HG02840 (cell line): ENCODE results near the gene VPS11.
A peak's percentile ranks its signal among the peaks of the same experiment; 100 is the strongest.
"Not testable (repeated sequence)": the region's sequence is repeated elsewhere in the genome, so short reads cannot be mapped to it uniquely, and the experiment has no call there.

Source experiments
- ATAC-seq: cut with Tn5 transposase; IDR thresholded peaks from one replicate; pipeline ENCODE4 v1.9.1; 2021; ENCODE audit warnings: mild to moderate bottlenecking, moderate library complexity, moderate number of reproducible peaks; ENCODE audit not compliant: unreplicated experiment, low FRiP score

VPS11 gene

DNA sequence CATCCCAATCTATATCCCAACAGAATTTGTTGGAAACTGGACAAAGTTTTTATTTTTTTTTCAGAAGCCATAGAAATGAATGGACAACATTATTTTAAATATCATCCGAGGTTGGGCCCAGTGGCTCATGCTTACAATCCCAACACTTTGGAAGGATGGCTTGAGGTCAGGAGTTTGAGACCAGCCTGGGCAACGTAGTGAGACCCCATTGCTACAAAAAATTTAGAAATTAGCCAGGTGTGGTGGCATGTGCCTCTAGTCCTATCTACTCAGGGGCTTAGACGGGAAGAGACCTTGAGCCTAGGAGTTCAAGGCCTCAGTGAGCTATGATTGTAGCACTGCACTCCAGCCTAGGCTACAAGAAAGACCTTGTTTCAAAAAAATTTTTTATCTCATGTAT, 32.8 kb upstream of the VPS11 start:
- ATAC-seq: no peak

DNA sequence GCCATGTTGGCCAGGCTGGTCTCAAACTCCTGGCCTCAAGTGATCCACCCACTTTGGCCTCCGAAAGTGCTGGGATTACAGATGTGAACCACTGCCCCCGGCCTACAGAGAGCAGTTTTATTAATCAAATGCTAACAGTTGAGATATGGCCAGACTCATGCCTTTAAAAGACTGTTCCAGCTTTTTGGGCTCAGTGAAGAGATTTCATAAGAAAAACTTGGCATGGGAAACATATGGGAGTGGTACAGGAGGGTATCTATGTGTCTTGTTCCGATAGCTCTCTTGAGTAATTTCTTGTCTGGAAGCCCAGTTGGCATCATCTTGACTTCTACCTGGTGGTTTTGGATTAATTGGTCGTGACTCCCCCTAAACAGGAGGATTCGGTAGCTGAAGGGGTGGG, 28.7 kb upstream of the VPS11 start:
- ATAC-seq: no peak

DNA sequence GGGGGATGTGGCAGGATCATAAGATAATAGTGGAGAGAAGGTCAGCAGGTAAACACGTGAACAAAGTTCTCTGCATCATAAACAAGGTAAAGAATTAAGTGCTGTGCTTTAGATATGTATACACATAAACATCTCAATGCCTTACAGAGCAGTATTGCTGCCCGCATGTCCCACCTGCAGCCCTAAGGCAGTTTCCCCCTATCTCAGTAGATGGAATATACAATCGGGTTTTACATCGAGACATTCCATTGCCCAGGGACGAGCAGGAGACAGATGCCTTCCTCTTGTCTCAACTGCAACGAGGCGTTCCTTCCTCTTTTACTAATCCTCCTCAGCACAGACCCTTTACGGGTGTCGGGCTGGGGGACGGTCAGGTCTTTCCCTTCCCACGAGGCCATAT, 28.1 kb upstream of the VPS11 start:
- not testable (repeated sequence) for ATAC-seq

DNA sequence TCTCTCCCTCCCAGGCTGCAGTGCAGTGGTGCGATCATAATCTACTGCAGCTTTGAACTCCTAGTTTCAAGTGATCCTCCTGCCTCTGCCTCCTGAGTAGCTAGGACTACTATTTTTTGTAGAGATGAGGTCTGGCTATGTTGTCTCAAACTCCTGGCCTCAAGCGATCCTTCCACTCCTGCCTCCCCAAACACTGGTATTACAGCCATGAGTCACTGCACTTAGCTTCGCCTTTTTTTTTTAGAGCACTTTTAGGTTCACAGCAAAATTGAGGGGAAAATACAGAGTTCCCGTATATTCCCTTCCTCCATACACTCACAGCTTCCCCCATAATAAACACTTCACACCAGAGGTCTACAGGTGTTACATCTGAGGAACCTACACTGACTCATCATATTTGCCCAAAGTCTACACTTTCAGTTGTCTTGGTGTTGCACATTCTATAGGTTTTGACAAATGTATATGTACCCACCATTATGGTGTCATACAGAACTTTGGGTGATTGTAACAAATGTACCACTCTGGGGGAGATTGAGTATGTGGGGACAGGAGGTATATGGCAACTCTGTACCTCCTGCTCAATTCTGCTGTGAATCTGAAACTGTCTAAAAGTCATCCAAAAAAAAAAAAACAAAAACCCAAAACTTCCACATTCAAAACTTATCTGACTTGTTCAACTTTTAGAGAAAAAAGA, 25.6 kb upstream of the VPS11 start:
- ATAC-seq: no peak

DNA sequence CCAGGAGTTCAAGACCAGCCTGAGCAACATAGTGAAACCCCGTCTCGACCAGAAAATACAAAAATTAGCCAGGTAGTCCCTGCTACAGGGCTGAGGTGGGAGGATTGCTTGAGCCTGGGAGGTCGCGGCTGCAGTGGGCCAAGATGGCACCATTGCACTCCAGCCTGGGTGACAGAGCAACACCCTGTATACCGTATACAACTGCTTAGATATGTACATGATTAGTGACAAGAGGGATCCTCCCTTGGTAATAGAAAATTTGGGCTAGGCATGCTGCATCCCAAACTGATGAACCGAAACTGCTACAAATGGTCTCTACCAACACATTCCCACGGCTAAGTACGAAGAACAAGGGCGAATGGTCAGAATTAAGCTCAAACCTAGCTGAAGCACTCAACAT, 24.7 kb upstream of the VPS11 start:
- ATAC-seq: no peak

DNA sequence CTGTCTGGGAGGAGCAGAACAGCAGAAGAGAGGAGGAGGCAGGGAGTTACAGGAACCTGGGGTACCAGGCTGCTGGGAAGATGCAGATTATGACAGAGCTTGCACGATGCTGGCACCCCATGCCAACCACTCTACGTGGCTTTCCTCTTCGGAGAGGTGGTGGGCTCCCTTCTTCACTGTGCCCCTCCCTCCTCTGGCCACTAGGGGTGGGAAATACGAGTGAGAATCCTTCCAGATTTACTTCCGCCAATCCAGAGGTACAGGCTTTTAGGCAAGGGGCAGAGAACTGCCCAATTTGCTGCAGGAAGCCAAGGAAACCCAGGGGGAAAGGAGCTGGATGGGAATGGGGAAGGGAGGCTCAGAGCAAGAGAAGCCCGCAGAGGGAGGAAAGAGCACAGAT, 22.9 kb upstream of the VPS11 start:
- no peak for ATAC-seq

DNA sequence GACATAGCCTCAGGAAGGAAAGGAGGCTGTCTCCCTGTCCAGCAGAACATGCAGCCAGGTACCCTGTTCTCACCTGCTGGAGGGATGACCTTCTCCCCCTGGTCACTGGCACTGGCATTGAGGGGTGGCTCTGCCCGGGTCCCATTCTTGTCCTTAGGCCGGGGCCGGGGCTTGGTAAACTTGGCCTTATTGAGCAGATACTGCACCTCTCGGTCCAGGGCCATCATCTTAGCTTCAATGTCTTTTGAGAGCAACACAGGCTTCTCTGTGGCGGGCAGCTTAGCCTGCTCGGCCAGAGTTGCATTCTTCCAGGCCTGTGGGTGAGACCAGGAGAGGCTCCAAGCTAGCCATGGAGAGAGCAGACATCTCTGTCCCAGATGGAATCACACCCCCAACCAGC, 21.1 kb upstream of the VPS11 start:
- no peak for ATAC-seq

DNA sequence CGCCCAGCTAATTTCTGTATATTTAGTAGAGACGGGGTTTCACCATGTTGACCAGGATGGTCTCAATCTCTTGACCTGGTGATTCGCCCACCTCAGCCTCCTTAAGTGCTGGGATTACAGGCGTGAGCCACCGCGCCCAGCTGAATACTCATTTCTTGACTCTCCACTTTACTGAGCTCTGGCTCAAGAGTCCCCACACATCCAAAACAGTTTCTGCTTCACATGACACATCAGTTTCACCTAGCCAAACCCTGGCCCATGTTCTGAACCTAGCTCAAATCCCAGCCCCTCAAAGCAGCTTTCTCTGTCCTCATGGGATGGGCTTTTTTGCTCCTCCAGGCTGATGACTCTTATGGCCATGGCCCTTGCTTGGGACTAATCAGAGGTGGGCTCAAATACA, 20.4 kb upstream of the VPS11 start:
- no peak for ATAC-seq

DNA sequence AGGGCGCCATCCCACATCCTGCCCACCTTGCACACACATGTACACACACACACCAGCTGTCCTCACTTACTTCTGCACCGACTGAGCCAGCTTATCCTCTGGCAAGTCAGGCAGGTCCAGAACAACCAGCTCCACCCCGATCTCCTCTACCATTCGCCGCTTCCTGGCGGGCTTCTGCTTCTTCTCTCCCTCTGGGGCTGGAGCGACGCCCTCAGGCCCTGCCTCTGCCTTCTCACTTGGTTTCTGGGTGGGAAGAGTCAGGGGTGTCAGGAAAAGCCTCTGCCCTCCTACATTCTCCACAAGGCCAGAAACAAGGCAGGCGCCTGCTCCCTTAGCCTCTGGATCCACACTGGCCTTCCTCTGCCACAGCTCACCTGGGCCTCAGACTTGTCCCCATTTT, 19.0 kb upstream of the VPS11 start:
- no peak for ATAC-seq

DNA sequence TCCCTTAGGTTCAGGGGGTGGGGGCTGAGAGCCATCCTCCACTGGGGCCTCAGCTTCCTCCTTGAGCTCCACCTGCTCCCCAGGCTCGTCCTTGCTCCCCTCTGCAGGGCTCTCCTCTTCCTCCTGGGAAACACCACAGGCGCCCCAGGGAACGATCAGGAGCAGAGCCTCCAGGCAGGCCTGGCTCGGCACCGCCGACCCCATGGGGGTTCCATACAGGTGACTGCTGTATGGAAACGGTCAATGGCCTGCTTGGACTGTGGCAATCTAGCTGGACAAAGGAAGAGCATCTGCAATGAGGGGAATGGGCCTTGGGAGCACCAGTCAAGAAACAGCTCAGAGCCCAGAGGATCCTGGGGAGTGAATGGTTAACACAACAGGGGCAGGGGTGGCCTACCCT, 18.5 kb upstream of the VPS11 start:
- ATAC-seq: no peak

DNA sequence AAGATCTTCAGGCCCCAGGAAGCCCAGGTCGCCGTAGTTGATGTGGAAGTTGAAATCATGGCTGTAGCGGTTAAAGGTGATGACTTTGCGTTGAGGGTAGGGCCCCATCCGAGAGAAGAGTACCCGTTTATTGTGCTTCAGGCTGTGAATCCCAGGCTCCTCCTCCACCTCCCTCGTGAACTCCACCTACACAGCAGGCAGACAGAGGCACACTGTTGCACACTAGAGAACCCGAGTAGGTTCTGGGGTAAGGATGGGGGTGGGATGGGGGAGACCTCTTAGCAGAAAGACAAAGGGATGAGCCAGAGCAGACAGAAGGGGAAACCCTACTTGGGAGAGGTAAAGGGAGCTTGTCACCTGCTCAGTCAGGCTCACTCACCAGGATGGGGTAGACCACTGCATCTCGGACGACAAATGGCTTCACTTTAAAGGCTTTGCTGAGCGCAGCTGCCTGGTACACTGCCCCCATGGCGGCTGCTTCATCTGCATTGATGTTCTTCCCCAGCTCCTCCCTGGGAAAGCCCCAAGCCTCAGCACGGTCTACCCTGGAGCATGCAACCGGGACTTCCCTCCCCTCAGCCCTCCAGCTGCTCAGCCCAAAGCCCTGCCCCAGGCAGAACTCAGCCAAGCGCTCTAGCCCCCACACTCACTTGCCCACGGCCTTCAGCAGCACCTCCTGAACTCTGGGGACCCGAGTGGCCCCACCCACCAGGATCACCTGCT, 16.0 kb upstream of the VPS11 start:
- peak; percentile 43 for ATAC-seq

DNA sequence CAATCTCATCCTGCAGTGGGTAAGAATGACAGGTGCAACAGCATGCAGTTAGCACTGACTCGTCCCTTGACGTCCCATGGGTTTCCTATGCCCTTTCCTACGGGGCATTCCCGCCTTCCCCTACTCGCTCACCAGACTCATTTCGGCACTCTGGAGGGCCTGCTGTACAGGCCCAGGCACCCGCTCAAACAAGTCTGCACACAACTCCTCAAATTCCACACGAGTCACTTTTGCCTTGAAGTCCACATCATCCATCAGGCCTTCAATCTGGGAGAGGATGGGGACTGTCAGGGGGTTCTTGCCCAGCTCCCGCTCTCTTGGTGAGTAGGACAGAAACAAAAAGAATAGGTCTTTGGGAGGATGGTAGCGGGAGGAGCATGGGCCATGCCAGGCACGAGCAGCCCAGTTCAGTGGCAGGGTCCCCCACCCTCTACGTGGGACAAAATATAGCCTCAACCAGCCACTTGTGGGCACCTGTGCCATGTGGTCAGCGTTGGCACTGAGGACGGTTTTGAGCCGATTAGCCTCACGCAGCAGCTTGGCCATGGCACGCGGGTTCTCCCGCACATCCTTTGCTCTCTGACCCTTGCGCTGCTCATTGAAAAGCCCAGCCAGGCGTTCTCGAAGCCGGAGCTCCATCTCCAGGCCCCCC, 15.3 kb upstream of the VPS11 start:
- peak; percentile 5 for ATAC-seq

DNA sequence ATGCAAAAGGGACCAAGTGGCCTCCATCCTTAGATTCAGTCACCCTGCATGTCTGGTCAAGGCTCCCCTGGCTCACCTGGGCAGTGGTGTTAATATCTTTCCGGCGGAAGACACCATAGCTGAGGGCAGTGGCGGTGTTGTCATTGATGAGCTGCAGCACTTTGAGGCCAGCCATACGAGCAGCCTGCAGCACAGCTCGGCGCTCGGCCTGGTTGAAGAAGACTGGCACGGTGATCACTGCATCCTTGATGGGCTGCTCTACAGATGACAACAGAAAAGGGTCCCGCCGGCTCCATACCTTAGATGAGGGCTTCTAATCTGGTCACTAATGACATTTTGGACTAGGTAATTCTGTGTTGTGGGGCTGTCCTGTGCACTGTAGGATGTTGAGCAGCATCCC, 13.2 kb upstream of the VPS11 start:
- no peak for ATAC-seq

DNA sequence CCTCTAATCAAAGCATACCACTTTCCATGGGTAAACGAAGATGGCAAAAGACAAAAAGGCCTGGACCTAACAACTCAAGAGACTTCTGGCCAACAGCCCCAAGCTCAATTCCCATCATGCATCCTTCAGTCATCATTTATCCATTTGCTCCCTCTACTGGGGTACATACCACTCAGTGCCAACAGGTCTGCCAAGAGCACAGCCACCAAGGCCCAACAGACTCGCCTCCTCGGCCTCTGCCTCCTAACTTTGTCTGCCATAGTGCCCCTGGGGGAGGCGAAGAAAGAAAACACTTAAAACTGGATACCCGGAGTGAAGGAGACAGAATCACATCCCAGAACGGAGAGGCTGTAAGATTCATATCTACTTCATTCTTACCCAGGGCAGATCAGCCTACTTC, 11.7 kb upstream of the VPS11 start:
- no peak for ATAC-seq

DNA sequence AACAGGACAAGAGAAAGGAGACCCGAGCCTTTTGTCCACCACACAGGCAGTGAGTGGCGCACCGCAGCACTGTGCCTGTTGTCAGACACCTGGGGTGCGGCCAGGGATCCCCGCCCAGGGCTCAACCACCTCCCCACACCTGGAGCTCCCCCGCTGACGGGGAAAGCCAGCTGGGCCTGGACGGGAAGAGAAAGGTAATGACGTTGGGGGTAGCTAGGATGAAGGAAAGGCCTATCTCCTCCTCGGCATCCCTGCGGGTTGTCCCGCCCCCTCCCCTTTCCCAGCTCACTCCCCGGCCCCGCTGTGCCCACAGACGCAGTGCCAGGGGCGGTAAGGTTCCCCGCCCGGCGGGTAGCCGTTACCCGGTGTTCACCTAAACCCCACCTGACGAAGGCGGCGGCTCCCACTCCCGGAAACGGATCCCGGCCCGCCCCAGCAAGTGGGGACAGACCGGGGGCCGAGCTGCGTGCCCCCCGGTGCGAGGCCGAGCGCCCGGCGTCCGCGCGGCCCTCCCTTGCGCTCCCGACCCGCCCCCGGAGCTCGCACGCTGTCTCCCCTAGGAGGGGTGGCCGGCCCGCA, 11.1 kb upstream of the VPS11 start:
- no peak for ATAC-seq

DNA sequence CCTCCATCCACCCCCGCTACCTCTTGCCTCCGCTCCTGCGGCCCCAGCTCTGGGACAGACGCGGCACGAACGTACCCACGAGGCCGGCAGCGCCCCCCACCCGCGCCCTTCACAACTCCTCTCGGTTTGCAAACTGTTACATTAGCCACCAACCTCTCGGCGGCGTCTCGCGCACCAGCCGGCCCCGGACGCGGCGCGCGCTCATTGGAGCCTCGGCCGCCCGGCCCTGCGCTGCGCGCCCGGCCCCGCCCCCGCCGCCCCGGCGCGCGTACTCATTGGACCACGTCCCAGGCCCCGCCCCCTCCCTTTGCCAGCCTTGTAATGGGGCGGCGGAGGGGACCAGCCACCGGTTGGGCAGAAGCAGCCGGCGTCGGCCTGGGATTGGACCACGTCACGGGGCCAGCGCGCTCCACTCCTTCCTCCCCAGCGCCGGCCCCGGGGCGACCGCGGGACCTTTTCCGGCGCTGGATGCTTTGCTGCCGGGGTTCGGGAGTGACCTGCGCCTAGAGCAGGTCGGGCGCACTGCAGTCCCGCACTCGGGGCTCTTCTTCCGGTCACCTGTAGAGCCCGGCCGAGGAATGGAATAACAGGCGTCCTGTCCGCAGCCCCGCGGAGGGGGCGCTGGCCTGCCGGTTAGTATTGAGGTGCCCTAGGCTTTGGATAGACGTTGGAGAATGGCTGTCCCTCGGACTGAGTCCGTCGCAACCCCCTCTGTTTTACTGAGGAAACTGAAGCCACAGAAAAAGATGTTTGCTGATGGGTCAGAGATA, 10.4 kb upstream of the VPS11 start, which contains the start of gene HYOU1:
Gene HYOU1 (minus strand): TSS at position 206 of the 770 bp plus-strand sequence. CDS start 1,045 bp downstream, outside the sequence.
- ATAC-seq: peak; percentile 86

DNA sequence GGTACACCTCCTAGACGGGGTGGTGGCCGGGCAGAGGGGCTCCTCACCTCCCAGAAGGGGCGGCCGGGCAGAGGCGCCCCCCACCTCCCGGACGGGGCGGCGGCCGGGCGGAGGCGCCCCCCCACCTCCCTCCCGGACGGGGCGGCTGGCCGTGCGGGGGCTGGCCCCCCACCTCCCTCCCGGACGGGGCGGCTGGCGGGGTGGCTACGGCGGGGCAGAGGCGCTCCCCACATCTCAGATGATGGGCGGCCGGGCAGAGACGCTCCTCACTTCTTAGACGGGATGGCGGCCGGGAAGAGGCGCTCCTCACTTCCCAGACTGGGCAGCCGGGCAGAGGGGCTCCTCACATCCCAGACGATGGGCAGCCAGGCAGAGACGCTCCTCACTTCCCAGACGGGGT, 8.5 kb upstream of the VPS11 start:
- ATAC-seq: not testable (repeated sequence)

DNA sequence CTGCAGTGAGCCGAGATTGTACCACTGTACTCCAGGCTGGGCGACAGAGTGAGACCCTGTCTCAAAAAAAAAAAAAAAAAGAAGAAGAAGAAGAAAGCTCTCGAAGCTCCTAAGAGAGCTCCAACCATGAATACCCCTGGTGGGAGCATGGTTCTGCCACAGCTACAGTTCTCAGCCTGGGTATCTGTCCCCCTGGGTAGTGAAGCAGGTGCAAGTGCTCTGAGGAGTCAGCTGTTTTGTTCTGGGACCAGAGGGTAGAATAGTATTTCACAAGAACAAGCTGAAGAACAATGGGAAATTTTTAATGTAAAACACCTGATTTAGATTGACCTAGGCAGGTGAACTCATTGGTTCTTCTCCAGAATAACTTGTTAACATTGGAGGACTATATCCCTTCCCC, 6.4 kb upstream of the VPS11 start:
- no peak for ATAC-seq

DNA sequence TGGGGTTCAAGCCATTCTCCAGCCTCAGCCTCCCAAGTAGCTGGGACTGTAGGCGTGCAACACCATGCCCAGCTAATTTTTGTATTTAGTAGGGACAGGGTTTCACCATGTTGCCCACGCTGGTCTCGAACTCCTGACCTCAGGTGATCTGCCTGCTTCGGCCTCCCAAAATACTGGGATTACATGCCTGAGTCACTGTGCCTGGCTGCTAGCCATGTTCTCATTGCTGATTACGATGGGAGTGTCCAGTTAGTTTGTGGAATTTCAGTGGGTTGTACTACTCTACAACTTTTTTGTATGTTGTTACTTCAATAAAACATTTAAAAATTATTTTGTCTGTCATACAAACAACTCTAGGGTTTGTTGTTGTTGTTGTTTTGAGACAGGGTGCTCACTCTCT, 4.8 kb upstream of the VPS11 start:
- no peak for ATAC-seq

DNA sequence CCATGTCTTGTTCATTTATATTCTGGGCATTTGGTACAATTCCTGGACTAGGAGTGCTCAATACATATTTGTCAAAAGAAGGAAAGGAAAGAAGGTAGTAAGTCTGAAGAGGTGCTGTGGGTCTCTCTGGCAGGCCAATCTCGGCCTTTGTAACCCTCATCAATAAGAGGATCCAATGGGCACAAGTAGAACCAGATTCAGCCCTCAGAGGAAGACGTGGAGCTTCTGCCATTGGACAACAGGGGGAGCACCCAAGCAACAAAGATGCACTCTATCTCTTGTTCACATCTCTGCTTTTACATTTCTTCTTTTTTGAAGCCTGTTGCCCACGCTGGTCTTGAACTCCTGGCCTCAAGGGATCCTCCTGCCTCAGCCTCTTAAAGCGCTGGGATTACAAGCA, 2.2 kb upstream of the VPS11 start:
- no peak for ATAC-seq

DNA sequence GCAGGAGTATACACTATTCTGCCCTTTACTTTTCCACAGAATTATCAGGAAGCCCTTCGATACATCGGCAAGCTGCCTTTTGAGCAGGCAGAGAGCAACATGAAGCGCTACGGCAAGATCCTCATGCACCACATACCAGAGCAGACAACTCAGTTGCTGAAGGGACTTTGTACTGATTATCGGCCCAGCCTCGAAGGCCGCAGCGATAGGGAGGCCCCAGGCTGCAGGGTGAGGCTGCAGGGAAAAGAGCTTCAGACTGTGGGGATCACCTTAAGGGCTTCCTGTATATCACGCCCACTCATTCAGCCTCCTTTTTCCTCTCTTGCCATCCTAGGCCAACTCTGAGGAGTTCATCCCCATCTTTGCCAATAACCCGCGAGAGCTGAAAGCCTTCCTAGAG, 10.2 kb downstream of the VPS11 start:
- no peak for ATAC-seq
